Activated CD8-positive, alpha-beta memory T cell treated with anti-CD3 and anti-CD28 coated beads, Interleukin-2, amount 10 ng/mL, durations not matched to agents 7 days and 5 days (primary cell): ENCODE data around the gene NTSR1. TPM values are rescaled to one million over a fixed set of nuclear protein-coding genes. Genes with fewer than 3 reads are reported as not detected.

ENCODE experiments used
- ATAC-seq: fragments of 150-1000 bp; cut with Tn5 transposase; one replicate; pipeline ENCODE4 v1.10.0; 2021; ENCODE audit warnings: moderate library complexity
- CTCF ChIA-PET: fragments of 350-600 bp; sonication (Branson Sonifier 250); formaldehyde crosslinking; loops from one replicate; lab custom pipeline; 2021; ENCODE audit warnings: antibody characterized with exemption; lab: Charles Lee
- DNase-seq: peaks from one replicate; pipeline ENCODE4 v3.0.0-alpha.2; 2020
- H3K27ac Mint-ChIP-seq: one replicate; pipeline ENCODE4 v1.8.0; 2021; ENCODE audit warnings: mild to moderate bottlenecking, mixed read lengths
- H3K27me3 Mint-ChIP-seq: one replicate; pipeline ENCODE4 v1.8.0; 2021; ENCODE audit warnings: mixed read lengths
- H3K36me3 Mint-ChIP-seq: one replicate; pipeline ENCODE4 v1.8.0; 2021; ENCODE audit warnings: mild to moderate bottlenecking, mixed read lengths
- H3K4me1 Mint-ChIP-seq: one replicate; pipeline ENCODE4 v1.8.0; 2021; ENCODE audit warnings: mixed read lengths
- H3K4me3 Mint-ChIP-seq: one replicate; pipeline ENCODE4 v1.8.0; 2021; ENCODE audit warnings: mild to moderate bottlenecking, moderate library complexity, mixed read lengths
- H3K9me3 Mint-ChIP-seq: one replicate; pipeline ENCODE4 v1.8.0; 2022; ENCODE audit warnings: low read depth, mixed read lengths
- total RNA-seq, 2 experiments: library from RNA; stranded (reverse); gene quantifications; one replicate each; pipeline ENCODE4 v1.2.3, GENCODE V29; 2021

Gene NTSR1
- total RNA-seq, 2 experiments from 2014 or later = not detected

DNA sequence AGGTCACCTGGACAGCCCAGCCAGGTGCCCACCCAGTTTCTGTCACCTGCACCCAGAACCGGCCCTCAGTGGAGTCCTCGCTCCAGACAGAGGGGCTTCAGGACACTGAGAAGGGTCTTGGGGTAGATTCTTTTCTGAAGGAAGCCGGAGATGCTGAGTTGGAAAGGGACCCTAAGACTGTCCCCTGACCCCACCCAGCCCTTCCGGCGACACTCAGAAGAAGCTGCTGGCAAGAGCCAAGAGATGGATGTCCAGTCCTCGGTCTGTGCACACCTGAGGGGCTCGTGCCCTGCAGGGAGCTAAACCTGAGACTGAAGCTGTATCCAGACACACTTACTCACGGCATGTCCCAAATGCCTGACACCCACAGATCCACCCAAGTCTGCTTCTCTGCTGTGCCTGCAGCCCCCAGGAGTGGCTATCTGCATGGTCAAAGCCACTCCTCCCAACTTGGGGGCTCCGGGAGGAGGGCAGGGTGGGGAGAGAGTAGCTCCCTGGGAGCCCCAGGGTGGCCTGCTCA, 20.2 kb downstream of the NTSR1 start:
- ATAC-seq (no peak), DNase-seq (no peak)
- no peak overlapping the region for H3K4me3 Mint-ChIP-seq
- CTCF ChIA-PET = interaction anchor here (1.2 kb wide), 1 partner anchor 62 kb away, joined by 5 read pairs; no protein-coding TSS in a partner anchor
- no peaks in the 10 kb centered on the region for H3K36me3 Mint-ChIP-seq
- peaks cover 28% of the 10 kb centered on the region for H3K4me1 Mint-ChIP-seq
- H3K9me3 Mint-ChIP-seq = no peaks in the 10 kb centered on the region
- peaks cover 63% of the 10 kb centered on the region for H3K27me3 Mint-ChIP-seq
- no peak overlapping the region for H3K27ac Mint-ChIP-seq

DNA sequence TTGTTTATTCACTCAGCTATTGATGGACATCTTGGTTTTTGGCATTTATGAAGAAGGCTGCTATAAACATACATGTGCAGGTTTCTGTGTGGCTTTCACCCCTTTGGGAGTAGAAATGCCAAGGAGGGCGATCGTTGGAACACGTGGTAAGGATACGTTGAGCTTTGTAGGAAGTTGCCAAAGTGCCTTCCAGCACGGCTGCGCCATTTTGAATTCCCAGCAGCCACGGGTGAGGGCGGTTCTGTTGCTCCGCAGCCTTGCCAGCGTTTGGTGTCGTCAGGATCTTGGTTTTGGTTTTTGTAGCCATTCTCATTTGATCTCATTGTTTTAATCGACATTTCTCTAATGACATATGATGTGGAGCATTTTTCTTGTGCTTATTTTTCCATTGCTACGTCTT, 21.8 kb downstream of the NTSR1 start:
- Mint-ChIP-seq H3K9me3 (no peaks in the 10 kb centered on the region), H3K4me3 (no peak overlapping the region), H3K27me3 (peaks cover 64% of the 10 kb centered on the region), H3K27ac (no peak overlapping the region), H3K4me1 (peaks cover 28% of the 10 kb centered on the region), H3K36me3 (no peaks in the 10 kb centered on the region)
- ATAC-seq = no peak
- no peak for DNase-seq
- CTCF ChIA-PET = no interaction called here

DNA sequence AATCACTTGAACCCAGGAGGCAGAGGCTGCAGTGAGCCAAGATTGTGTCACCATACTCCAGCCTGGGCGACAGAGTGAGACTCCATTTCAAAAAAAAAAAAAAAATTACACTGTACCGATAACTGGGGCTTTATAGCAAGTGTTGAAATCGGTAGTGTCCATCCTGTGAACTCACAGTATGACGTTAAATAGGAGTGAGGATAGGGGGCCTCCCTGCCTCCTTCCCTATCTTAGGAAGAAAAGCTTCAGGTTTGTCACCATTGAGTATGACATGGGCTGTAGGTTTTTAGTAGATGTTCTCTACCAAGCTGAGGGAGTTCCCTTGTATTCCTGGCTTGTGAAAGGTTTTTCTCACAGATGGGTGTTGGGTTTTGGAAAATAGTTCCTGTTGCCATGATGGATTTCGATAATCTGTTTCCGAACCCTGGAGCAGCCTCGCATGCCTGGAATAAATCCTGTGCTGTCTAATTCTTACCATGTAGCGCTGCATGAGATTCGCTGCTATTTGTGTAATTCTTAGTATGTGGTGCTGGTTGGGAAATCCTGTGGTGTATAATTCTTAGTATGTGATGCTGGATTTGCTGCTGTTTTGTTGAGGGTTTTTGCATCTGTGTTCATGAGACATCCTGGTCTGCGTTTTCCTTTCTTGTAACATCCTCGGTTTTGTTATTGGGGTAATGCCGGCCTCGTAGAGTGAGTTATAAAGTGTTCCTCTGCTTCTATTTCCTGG, 23.6 kb downstream of the NTSR1 start:
- CTCF ChIA-PET = interaction anchor here (1.1 kb wide), 1 partner anchor 29 kb away, joined by 3 read pairs; no protein-coding TSS in a partner anchor
- no peak overlapping the region for H3K4me3 Mint-ChIP-seq
- H3K27ac Mint-ChIP-seq = no peak overlapping the region
- ATAC-seq (no peak), DNase-seq (no peak)
- peaks cover 35% of the 10 kb centered on the region for H3K4me1 Mint-ChIP-seq
- no peaks in the 10 kb centered on the region for H3K36me3 Mint-ChIP-seq
- no peaks in the 10 kb centered on the region for H3K9me3 Mint-ChIP-seq
- peaks cover 60% of the 10 kb centered on the region for H3K27me3 Mint-ChIP-seq

DNA sequence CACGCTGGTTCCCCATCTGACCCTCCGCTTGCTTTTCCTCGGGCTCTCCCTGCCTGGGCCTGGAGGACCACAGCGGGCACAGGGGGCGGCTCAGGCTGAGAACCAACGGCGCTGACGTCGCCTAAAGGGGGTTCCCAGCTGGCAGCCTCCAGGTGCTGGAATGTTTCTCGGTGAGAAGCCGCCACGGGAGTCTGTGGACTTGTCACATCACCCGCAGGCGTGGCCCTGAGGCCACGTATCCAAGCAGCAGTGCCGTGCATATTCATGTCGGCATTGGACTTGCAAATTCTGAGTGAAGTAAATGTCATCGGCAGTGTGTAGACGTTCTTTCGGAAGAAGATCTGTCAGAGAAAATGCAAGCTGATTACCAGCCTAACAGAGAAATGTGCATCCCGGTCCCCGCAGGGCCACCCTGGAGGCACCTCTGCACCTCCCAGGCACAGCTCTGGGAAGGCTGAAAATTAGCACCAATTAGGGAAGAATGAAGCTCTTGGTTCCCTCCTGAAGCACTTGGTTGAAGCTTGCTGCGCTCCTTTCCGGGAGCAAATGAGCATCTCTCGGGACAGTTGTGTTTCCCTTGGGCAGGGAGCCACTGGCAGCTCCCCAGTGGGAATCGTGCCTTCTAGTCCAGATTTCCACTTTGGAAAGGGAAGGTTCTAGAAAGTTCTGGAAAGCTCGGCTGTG, 24.3 kb downstream of the NTSR1 start:
- no peaks in the 10 kb centered on the region for H3K36me3 Mint-ChIP-seq
- H3K27me3 Mint-ChIP-seq = peaks cover 60% of the 10 kb centered on the region
- ATAC-seq = no peak
- peaks cover 37% of the 10 kb centered on the region for H3K4me1 Mint-ChIP-seq
- CTCF ChIA-PET = interaction anchor here (1.1 kb wide), 1 partner anchor 30 kb away, joined by 3 read pairs; no protein-coding TSS in a partner anchor
- no peak for DNase-seq
- no peak overlapping the region for H3K27ac Mint-ChIP-seq
- no peak overlapping the region for H3K4me3 Mint-ChIP-seq
- no peaks in the 10 kb centered on the region for H3K9me3 Mint-ChIP-seq

DNA sequence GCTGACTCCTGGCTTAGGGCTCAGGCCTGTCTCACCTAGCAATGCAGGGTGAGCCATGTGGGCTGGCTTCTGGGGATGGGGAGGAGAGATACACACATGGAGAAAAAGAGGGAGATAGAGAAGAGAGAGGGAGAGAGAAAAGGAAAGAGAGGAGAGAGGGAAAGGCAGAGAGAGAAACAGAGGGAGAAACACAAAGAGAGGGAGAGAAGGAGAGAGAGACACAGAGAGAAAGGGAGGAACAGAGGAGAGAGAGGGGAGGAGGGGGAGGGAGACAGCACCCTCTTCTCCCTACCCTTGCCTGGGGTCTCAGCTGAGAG, 24.8 kb downstream of the NTSR1 start:
- DNase-seq (no peak), ATAC-seq (no peak)
- H3K9me3 Mint-ChIP-seq = no peaks in the 10 kb centered on the region
- H3K4me1 Mint-ChIP-seq = peaks cover 36% of the 10 kb centered on the region
- H3K4me3 Mint-ChIP-seq = no peak overlapping the region
- H3K27ac Mint-ChIP-seq = no peak overlapping the region
- no peaks in the 10 kb centered on the region for H3K36me3 Mint-ChIP-seq
- H3K27me3 Mint-ChIP-seq = peaks cover 56% of the 10 kb centered on the region
- CTCF ChIA-PET = interaction anchor here (1.1 to 1.2 kb wide), 2 partner anchors 30 to 60 kb away, joined by 3 read pairs; no protein-coding TSS in a partner anchor

DNA sequence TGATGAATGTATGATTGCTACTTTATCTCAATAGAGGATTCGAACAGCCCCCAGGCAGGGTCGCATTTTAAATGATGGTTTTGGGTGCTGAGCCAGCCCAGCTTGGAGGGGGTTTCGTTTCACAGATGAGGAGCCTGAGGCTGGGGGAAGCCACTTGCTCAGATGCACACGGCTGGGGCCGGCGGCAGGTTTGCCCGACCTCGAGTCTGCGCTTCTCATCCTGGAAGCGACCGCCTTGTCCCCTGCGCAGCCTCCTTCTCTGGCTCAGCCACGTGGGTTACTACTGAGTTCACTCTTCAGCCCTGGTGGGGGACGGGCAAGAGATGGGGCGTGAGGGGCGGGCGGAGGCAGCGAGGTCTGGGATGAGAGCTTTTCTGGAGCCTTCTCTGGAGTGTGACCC, 25.3 kb downstream of the NTSR1 start:
- Mint-ChIP-seq H3K4me1 (peaks cover 37% of the 10 kb centered on the region), H3K4me3 (no peak overlapping the region)
- no peak for DNase-seq

DNA sequence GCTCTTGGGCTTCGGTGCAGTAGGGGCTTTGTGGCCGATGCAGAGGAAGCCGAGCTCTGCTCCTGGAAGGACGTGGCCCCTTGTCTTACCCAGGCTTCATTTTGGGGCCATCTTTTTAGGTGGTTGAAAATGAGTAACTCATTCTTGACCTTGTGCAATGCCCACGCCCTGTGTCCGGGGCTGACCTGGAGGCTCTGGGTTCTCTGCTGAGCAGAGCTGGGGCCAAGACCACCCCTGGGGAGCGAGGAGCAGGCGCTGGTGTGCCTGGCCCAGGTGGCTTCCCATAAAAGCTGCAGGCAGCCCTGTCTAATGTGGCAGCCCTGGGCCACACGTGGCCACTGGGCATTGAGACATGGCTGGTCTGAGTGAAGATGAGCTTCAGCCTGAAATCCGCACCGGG, 25.7 kb downstream of the NTSR1 start:
- Mint-ChIP-seq H3K27ac (no peak overlapping the region), H3K4me3 (no peak overlapping the region), H3K9me3 (no peaks in the 10 kb centered on the region), H3K4me1 (peaks cover 40% of the 10 kb centered on the region), H3K27me3 (peaks cover 48% of the 10 kb centered on the region), H3K36me3 (no peaks in the 10 kb centered on the region)
- DNase-seq = no peak
- CTCF ChIA-PET = interaction anchor here (0.6 to 1.4 kb wide), 5 partner anchors 26 to 68 kb away, joined by 3 to 4 read pairs (median 3); no protein-coding TSS in a partner anchor
- ATAC-seq = no peak

More for the DNA sequence above, 25.3 kb downstream of the NTSR1 start:
- ATAC-seq = no peak
- H3K9me3 Mint-ChIP-seq = no peaks in the 10 kb centered on the region
- no peaks in the 10 kb centered on the region for H3K36me3 Mint-ChIP-seq
- CTCF ChIA-PET = interaction anchor here (0.6 to 1.4 kb wide), 4 partner anchors 26 to 69 kb away, joined by 3 read pairs; no protein-coding TSS in a partner anchor
- no peak overlapping the region for H3K27ac Mint-ChIP-seq
- peaks cover 52% of the 10 kb centered on the region for H3K27me3 Mint-ChIP-seq

DNA sequence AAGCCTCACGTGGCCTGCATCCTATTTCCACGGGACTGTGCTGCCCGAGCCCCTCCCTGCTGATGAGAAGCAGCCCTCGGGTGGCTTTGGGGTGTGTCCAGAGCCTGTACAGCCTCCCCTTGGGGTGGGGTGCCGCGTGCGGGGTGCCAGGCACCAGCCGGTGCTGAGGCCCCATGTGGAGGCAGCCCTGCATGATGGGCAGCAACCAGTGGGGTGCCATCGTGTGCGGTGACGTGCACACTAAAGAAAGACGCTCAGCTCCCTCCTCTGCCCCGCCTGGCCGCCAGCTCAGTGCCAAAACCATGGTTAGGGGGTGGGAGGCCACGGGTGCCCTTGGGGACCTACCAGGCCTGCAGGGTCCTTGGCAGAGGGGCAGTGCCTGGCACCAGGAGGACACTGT, 26.2 kb downstream of the NTSR1 start:
- H3K4me1 Mint-ChIP-seq = peaks cover 45% of the 10 kb centered on the region
- H3K9me3 Mint-ChIP-seq = no peaks in the 10 kb centered on the region
- CTCF ChIA-PET = interaction anchor here (1.0 to 1.4 kb wide), 4 partner anchors 27 to 61 kb away, joined by 3 to 4 read pairs (median 3); no protein-coding TSS in a partner anchor
- no peak overlapping the region for H3K27ac Mint-ChIP-seq
- no peaks in the 10 kb centered on the region for H3K36me3 Mint-ChIP-seq
- ATAC-seq = no peak
- no peak for DNase-seq
- peaks cover 47% of the 10 kb centered on the region for H3K27me3 Mint-ChIP-seq
- no peak overlapping the region for H3K4me3 Mint-ChIP-seq

DNA sequence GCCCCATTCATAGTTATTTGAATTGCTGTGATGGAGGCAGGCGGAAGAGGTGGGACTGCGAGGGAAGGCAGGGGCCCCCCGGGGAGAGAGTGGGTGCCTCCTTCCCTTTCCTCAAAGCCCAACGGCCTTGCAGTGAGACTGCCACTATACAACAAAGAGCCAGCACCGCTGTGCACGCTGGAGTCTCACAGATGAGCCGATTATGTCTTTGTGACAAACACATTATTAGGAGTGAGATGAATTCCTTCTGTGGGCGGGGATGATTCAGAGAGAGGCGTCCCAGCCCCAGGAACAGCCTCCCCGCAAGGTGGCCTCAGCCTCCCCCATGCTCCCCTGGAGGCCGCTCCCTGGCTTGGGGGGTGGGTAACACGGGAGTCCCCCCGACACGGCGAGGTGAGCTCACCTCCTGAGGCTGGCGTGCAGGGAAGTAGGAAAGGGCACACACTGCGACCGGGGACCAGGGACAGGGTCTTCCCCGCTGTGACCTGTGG, 26.7 kb downstream of the NTSR1 start:
- no peak overlapping the region for H3K4me3 Mint-ChIP-seq
- ATAC-seq (no peak), DNase-seq (no peak)
- no peak overlapping the region for H3K27ac Mint-ChIP-seq
- no peaks in the 10 kb centered on the region for H3K36me3 Mint-ChIP-seq
- no peaks in the 10 kb centered on the region for H3K9me3 Mint-ChIP-seq
- CTCF ChIA-PET = interaction anchor here (1.0 kb wide), 1 partner anchor 56 kb away, joined by 4 read pairs; no protein-coding TSS in a partner anchor
- H3K4me1 Mint-ChIP-seq = peaks cover 50% of the 10 kb centered on the region
- H3K27me3 Mint-ChIP-seq = peaks cover 44% of the 10 kb centered on the region

DNA sequence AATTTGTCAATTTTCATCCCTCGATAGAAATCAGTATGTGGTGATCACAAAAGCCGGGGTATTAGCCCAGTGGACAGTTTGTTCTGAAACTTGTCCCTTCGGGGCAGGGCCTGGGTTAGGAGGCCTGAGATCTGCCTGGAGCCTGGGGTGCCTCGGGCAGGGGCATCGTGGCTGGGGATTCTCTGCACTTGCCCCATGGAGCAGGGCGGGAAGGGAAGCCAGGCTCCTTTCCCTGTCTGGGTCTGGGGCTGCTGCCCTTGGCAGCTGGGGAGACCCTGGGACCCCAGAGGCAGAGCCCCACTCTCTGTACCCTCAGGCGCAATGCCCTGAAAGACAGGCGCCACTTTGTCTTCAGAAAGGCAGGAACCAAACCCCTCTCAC, 27.4 kb downstream of the NTSR1 start:
- H3K4me1 Mint-ChIP-seq = peaks cover 56% of the 10 kb centered on the region
- no peak overlapping the region for H3K27ac Mint-ChIP-seq
- H3K36me3 Mint-ChIP-seq = no peaks in the 10 kb centered on the region
- DNase-seq = no peak
- peaks cover 38% of the 10 kb centered on the region for H3K27me3 Mint-ChIP-seq
- CTCF ChIA-PET = no interaction called here
- no peaks in the 10 kb centered on the region for H3K9me3 Mint-ChIP-seq
- no peak overlapping the region for H3K4me3 Mint-ChIP-seq
- ATAC-seq = no peak

DNA sequence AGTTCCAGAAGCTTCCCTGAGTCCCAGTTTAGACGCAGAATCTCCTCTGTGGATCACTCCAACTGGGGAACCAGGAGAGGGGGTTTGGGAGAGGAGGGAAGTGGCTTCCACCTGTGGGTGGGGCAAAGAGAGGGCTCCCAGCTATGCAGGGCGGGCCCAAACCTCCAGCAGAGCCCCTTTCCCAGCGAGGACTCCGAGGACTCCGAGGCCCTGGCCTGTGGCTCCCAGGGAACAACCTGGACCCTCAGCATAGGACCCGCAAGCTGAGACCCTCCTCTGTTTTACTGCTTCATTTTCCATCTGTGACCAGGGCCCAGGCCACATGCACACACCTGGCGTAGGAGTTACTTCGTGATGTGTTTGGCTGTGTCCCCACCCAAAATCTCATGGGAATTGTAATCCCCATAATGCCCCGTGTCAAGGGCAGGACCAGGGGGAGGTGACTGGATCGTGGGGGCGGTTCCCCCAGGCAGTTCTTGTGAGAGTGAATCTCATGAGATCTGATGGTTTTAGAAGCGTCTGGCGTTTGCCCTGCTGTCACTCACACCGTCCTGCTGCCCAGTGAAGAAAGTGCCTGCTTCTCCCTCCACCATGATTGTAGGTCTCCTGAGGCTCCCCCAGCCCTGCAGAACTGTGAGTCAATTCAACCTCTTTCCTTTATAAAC, 27.9 kb downstream of the NTSR1 start:
- Mint-ChIP-seq H3K4me1 (peaks cover 61% of the 10 kb centered on the region), H3K27ac (no peak overlapping the region), H3K27me3 (peaks cover 37% of the 10 kb centered on the region), H3K9me3 (no peaks in the 10 kb centered on the region), H3K36me3 (no peaks in the 10 kb centered on the region), H3K4me3 (no peak overlapping the region)
- CTCF ChIA-PET = no interaction called here
- no peak for DNase-seq
- ATAC-seq = no peak

DNA sequence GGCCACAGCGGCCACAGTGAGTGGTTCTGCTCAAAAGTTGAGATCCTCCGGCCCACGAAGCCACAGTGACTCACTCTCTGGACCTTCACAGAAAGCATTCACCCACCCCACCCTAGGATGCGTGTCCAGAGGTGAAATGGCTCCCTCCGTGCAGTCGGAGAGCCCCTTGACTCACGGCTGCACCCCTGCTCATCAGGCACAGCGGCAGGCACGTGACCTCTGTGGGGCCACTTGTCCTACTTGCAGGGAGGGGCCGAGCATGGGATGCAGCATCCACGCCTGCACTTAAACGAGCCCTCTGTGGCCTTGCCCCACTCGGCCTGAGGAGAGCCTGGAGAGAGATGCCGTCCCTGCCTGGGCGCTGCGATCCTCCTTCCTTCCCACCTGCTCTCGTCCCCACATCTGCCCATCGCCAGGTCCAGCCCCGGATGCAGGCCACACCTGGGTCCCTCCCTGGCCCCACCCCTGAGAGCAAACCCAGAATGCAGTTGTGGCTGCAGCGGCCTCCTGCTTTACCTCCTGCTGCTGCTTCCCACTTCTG, 28.7 kb downstream of the NTSR1 start:
- ATAC-seq (no peak), DNase-seq (no peak)
- Mint-ChIP-seq H3K4me3 (no peak overlapping the region), H3K27ac (no peak overlapping the region), H3K27me3 (peaks cover 37% of the 10 kb centered on the region), H3K4me1 (peaks cover 61% of the 10 kb centered on the region), H3K36me3 (no peaks in the 10 kb centered on the region), H3K9me3 (no peaks in the 10 kb centered on the region)
- CTCF ChIA-PET = no interaction called here
